B cell (primary cell): ENCODE data around the gene TDRD9. TPM values are rescaled to one million over a fixed set of nuclear protein-coding genes. Genes with fewer than 3 reads are reported as not detected.

ENCODE experiments used
- ATAC-seq: fragments of 200-7000 bp; cut with Tn5 transposase; one replicate; pipeline ENCODE4 v1.10.0; 2021; ENCODE audit warnings: low read depth, mild to moderate bottlenecking, moderate number of reproducible peaks, moderate library complexity
- CTCF ChIA-PET: fragments of 350-600 bp; sonication (Branson Sonifier 250); formaldehyde crosslinking; loops from one replicate; lab custom pipeline; 2021; ENCODE audit warnings: antibody characterized with exemption, inconsistent platforms; lab: Charles Lee
- POLR2A ChIA-PET: fragments of 350-600 bp; sonication (Branson Sonifier 250); formaldehyde crosslinking; loops from one replicate; lab custom pipeline; 2021; ENCODE audit warnings: antibody characterized with exemption; lab: Charles Lee
- DNase-seq: peaks from one replicate; pipeline ENCODE4 v3.0.0; 2013
- H2AFZ ChIP-seq: 2 replicates; pipeline ENCODE4 v1.6.1; 2012; ENCODE audit warnings: mild to moderate bottlenecking, low read depth, low read length; ENCODE audit not compliant: insufficient read depth, poor library complexity, severe bottlenecking
- H3K27ac ChIP-seq, 2 donors: 1 replicate in 1 of 2; 2 replicates in 1 of 2; pipeline ENCODE4 v1.5.1; 2012 to 2013; ENCODE audit warnings: low read length in 2 of 2, mild to moderate bottlenecking in 2 of 2, moderate library complexity in 1 of 2
- H3K27me3 ChIP-seq, 4 experiments: fragments of 200-600 bp in 1 of 4; sonication (generic) in 1 of 4; replicated peaks in 1 of 4; 1 replicate in 2 of 4; 2 replicates in 2 of 4; pipeline versions ENCODE4 v1.6.1 to v1.7.0; 2013 to 2016; ENCODE audit warnings: low read length in 3 of 4, mild to moderate bottlenecking in 2 of 4, mixed read lengths in 1 of 4, moderate library complexity in 1 of 4; ENCODE audit not compliant: insufficient read depth in 4 of 4, control insufficient read depth in 3 of 4; ENCODE audit errors: control extremely low read depth in 1 of 4
- H3K36me3 ChIP-seq, 2 experiments: replicated peaks in 1 of 2; 1 replicate in 1 of 2; 2 replicates in 1 of 2; pipeline versions ENCODE4 v1.6.1 to v1.7.1; 2013; ENCODE audit warnings: low read length in 1 of 2; ENCODE audit not compliant: insufficient read depth in 2 of 2, control insufficient read depth in 1 of 2; ENCODE audit errors: control extremely low read depth in 1 of 2, extremely low read depth in 1 of 2
- H3K4me1 ChIP-seq, 2 donors: fragments of 200-600 bp in 1 of 2; sonication (generic) in 1 of 2; 1 replicate in 1 of 2; 2 replicates in 1 of 2; pipeline versions ENCODE4 v1.5.1 to v1.6.1; 2013 to 2017; ENCODE audit warnings: low read length in 2 of 2; ENCODE audit not compliant: control insufficient read depth in 2 of 2, insufficient read depth in 2 of 2
- H3K4me2 ChIP-seq: replicated peaks from 2 replicates; pipeline ENCODE3; 2012; ENCODE audit warnings: mild to moderate bottlenecking, low read depth, low read length; ENCODE audit not compliant: poor library complexity, severe bottlenecking
- H3K4me3 ChIP-seq, 5 experiments: fragments of 200-600 bp in 1 of 5; sonication (generic) in 1 of 5; 1 replicate in 3 of 5; 2 replicates in 2 of 5; pipeline versions ENCODE4 v1.5.1 to v1.7.0; 2011 to 2016; ENCODE audit warnings: low read length in 4 of 5, mild to moderate bottlenecking in 4 of 5, low read depth in 2 of 5, control low read depth in 1 of 5, moderate library complexity in 1 of 5; ENCODE audit not compliant: insufficient read depth in 1 of 5; ENCODE audit errors: control extremely low read depth in 1 of 5, extremely low read depth in 1 of 5
- H3K79me2 ChIP-seq: fragments of 200-600 bp; sonication (generic); one replicate; pipeline ENCODE4 v1.6.0; 2016; ENCODE audit warnings: low read length; ENCODE audit not compliant: control insufficient read depth, insufficient read depth
- H3K9ac ChIP-seq: fragments of 200-600 bp; sonication (generic); 2 replicates; pipeline ENCODE4 v1.6.1; 2017; ENCODE audit warnings: mild to moderate bottlenecking, low read length, moderate library complexity
- H3K9me3 ChIP-seq, 3 donors: one replicate each; pipeline versions ENCODE4 v1.6.1 to v1.7.1; 2013; ENCODE audit warnings: low read length in 2 of 3; ENCODE audit not compliant: control insufficient read depth in 2 of 3, insufficient read depth in 1 of 3; ENCODE audit errors: control extremely low read depth in 1 of 3
- H4K20me1 ChIP-seq: 2 replicates; pipeline ENCODE4 v1.6.0; 2012; ENCODE audit warnings: mild to moderate bottlenecking, low read length; ENCODE audit not compliant: insufficient read depth, control insufficient read depth, poor library complexity, severe bottlenecking
- H3K27ac Mint-ChIP-seq: one replicate; pipeline ENCODE4 v1.8.0; 2021; ENCODE audit warnings: mixed read lengths
- H3K27me3 Mint-ChIP-seq: one replicate; pipeline ENCODE4 v1.8.0; 2021; ENCODE audit warnings: mixed read lengths
- H3K4me1 Mint-ChIP-seq: one replicate; pipeline ENCODE4 v1.8.0; 2021; ENCODE audit warnings: mixed read lengths
- H3K4me3 Mint-ChIP-seq: one replicate; pipeline ENCODE4 v1.8.0; 2021; ENCODE audit warnings: mixed read lengths
- H3K9me3 Mint-ChIP-seq: one replicate; pipeline ENCODE4 v1.8.0; 2022; ENCODE audit warnings: mixed read lengths; ENCODE audit not compliant: insufficient read depth
- EZH2 ChIP-seq: IDR thresholded peaks from 2 replicates; pipeline ENCODE4 v1.6.1; 2012; ENCODE audit warnings: borderline replicate concordance, low read depth, mild to moderate bottlenecking, moderate library complexity, low read length; ENCODE audit not compliant: insufficient read depth, poor library complexity, severe bottlenecking
- WGBS: methylation state at CpG from one replicate; pipeline ENCODE4 v1.1.5; 2013; ENCODE audit warnings: missing lambda C conversion rate; ENCODE audit not compliant: insufficient coverage; 5-methylcytosine and 5-hydroxymethylcytosine counted together
- intact Hi-C: fragments of 100-400 bp; cut with micrococcal nuclease; formaldehyde crosslinking; loops from one replicate; pipeline ENCODE4 v1.10.0; 2022
- polyA plus RNA-seq: library from polyadenylated mRNA; depleted of rRNA; stranded (reverse); fragments of >200 nt; gene quantifications from 2 replicates; pipeline ENCODE4 v1.2.3, GENCODE V29; 2012
- total RNA-seq, 2 donors: library from RNA; stranded (reverse); fragments of 120-200 nt in 1 of 2; gene quantifications; 1 replicate in 1 of 2; 2 replicates in 1 of 2; pipeline versions ENCODE4 v1.2.3 to v1.2.4, GENCODE V29; 2013 to 2022
- TF ChIP-seq, protein P1 (sequence below): fragments of 200-600 bp; IDR thresholded peaks from one replicate; pipeline ENCODE4 v1.8.0; 2022; ENCODE audit warnings: antibody characterized with exemption, mild to moderate bottlenecking

TDRD9 gene
- total and polyA plus RNA-seq, 2 donors (not counting 1 experiment from before 2014, with no cell fraction given): 1.1 to 2.4 TPM

DNA sequence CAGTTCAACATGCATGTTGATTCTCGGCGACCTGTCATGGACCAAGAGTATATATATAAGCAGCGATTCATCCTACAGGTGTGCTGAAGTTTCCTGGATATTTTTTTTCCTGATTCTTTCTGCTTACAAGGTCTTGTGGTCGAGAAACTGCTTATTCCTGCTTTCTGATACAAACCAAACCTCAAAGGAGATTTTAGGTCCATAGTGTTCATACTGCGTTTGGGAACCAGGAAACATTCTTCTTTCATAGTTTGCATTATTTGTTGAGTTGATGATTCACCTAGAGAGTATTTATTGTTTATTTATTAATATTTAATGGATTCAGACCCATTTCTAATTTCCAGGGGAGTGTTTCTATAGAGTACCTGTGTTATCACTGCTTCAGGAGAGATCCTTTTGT lies 86.5 kb downstream of the TDRD9 start:
- DNase-seq: no peak
- no peak overlapping the region for H3K27ac ChIP-seq
- peaks cover 0 to 3% (median 1%) of the 10 kb centered on the region in 4 experiments for H3K27me3 ChIP-seq
- ATAC-seq: no peak
- ChIA-PET CTCF (interaction anchor here (0.7 kb wide), 1 partner anchor 110 kb away, joined by 4 read pairs; no protein-coding TSS in a partner anchor), POLR2A (no interaction called here)
- intact Hi-C loops: no loop called here
- no peak overlapping the region for H3K9ac ChIP-seq
- no peak overlapping the region for H3K4me3 ChIP-seq
- Mint-ChIP-seq H3K4me3 (no peak overlapping the region), H3K27ac (no peak overlapping the region), H3K4me1 (no peaks in the 10 kb centered on the region), H3K27me3 (peaks cover 23% of the 10 kb centered on the region), H3K9me3 (no peaks in the 10 kb centered on the region)
- H3K79me2 ChIP-seq: no peaks in the 10 kb centered on the region
- 96% methylated on average over 3 of the region's 5 CpGs for WGBS
- H3K4me1 ChIP-seq: no peaks in the 10 kb centered on the region
- TF ChIP-seq, protein P1, sequence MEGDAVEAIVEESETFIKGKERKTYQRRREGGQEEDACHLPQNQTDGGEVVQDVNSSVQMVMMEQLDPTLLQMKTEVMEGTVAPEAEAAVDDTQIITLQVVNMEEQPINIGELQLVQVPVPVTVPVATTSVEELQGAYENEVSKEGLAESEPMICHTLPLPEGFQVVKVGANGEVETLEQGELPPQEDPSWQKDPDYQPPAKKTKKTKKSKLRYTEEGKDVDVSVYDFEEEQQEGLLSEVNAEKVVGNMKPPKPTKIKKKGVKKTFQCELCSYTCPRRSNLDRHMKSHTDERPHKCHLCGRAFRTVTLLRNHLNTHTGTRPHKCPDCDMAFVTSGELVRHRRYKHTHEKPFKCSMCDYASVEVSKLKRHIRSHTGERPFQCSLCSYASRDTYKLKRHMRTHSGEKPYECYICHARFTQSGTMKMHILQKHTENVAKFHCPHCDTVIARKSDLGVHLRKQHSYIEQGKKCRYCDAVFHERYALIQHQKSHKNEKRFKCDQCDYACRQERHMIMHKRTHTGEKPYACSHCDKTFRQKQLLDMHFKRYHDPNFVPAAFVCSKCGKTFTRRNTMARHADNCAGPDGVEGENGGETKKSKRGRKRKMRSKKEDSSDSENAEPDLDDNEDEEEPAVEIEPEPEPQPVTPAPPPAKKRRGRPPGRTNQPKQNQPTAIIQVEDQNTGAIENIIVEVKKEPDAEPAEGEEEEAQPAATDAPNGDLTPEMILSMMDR: no peak
- no peak for TF ChIP-seq EZH2
- H3K9me3 ChIP-seq: no peaks in the 10 kb centered on the region
- H2AFZ ChIP-seq: no peak overlapping the region
- H3K36me3 ChIP-seq: no peaks in the 10 kb centered on the region
- no peaks in the 10 kb centered on the region for H4K20me1 ChIP-seq
- no peak overlapping the region for H3K4me2 ChIP-seq

DNA sequence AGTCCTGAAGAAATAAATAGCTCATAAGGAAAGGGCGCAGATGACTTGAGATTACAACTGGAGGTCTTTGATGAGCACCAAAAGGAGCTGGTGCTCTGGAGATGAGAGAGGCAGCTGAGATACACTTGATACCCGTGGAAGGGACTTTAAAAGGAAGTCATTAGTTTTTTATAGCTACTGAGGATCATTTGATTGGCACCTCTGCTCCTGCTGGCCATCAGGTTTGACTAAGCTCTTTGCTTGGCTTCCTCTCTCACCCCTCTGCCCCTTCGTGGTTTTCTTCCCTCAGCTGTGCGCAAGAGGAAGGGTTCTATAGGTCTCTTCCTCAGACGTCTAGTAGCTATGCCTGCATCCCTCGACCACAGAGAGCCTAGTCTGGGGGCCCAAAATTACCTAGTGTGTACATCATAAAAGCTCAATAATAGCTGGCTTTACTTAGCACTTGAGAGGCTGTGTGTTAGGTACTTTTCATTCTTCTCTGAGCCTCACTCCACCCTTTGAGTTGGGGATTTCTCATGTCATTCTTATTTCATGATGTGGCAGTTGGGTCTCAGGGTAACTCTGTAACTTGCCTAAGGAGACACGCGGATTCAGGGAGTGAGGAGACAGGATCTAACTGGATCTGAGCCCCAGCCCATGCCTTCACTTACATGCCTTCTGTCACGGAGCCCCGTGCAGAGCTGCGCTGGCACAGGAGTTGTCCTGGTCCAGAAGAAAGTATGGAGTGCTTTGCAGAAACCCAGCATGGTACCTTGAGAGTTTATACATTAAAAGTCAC lies 88.8 kb downstream of the TDRD9 start:
- H3K4me1 ChIP-seq: no peaks in the 10 kb centered on the region
- no peak overlapping the region for H3K4me3 Mint-ChIP-seq
- H3K4me2 ChIP-seq: no peak overlapping the region
- no peaks in the 10 kb centered on the region for H3K9me3 ChIP-seq
- WGBS: 54% methylated on average over 5 of the region's 11 CpGs
- H3K27ac Mint-ChIP-seq: no peak overlapping the region
- H3K4me3 ChIP-seq: no peak overlapping the region
- H3K36me3 ChIP-seq: no peaks in the 10 kb centered on the region
- intact Hi-C loops: no loop called here
- TF ChIP-seq, protein P1: no peak
- no peak for TF ChIP-seq EZH2
- POLR2A ChIA-PET: no interaction called here
- no peak overlapping the region for H3K9ac ChIP-seq
- H3K27me3 ChIP-seq: peaks cover 0 to 5% (median 1%) of the 10 kb centered on the region in 4 experiments
- H3K27ac ChIP-seq: no peak overlapping the region
- no peaks in the 10 kb centered on the region for H3K4me1 Mint-ChIP-seq
- DNase-seq (no peak), ATAC-seq (no peak)
- H3K79me2 ChIP-seq: no peaks in the 10 kb centered on the region
- H3K27me3 Mint-ChIP-seq: peaks cover 38% of the 10 kb centered on the region
- H3K9me3 Mint-ChIP-seq: no peaks in the 10 kb centered on the region
- CTCF ChIA-PET: interaction anchor here (0.5 to 0.9 kb wide), 2 partner anchors 9 to 10 kb away, joined by 3 read pairs; no protein-coding TSS in a partner anchor
- no peak overlapping the region for H2AFZ ChIP-seq
- no peaks in the 10 kb centered on the region for H4K20me1 ChIP-seq
